WTC11 (cell line): ENCODE results near the gene CDKN1B. TPM values are rescaled to one million over a fixed set of nuclear protein-coding genes. Genes with fewer than 3 reads are reported as not detected.
A peak's percentile ranks its signal among the peaks of the same experiment; 100 is the strongest.
"Not testable (repeated sequence)": the region's sequence is repeated elsewhere in the genome, so short reads cannot be mapped to it uniquely, and the experiment has no call there.

Experiments used
- ATAC-seq: fragments of 200-7000 bp; cut with Tn5 transposase; 2 replicates; pipeline ENCODE4 v1.10.0; 2021; ENCODE audit warnings: mild to moderate bottlenecking, moderate library complexity
- CTCF ChIA-PET: fragments of 300-600 bp; sonication (Branson Sonifier 250); formaldehyde crosslinking; loops from one replicate; lab custom pipeline; 2021; ENCODE audit warnings: antibody characterized with exemption; lab: Charles Lee
- POLR2A ChIA-PET: fragments of 350-600 bp; sonication (Branson Sonifier 250); formaldehyde crosslinking; loops from one replicate; lab custom pipeline; 2021; ENCODE audit warnings: antibody characterized with exemption; lab: Charles Lee
- DNase-seq: peaks from one replicate; pipeline ENCODE4 v3.0.0; 2021; ENCODE audit warnings: low spot score
- H3K27ac Mint-ChIP-seq: 2 replicates; pipeline ENCODE4 v1.8.0; 2021; ENCODE audit warnings: mixed read lengths
- H3K27me3 Mint-ChIP-seq: 2 replicates; pipeline ENCODE4 v1.8.0; 2021; ENCODE audit warnings: low read depth, mild to moderate bottlenecking, moderate library complexity, mixed read lengths
- H3K36me3 Mint-ChIP-seq: 2 replicates; pipeline ENCODE4 v1.8.0; 2021; ENCODE audit warnings: mixed read lengths
- H3K4me1 Mint-ChIP-seq: 2 replicates; pipeline ENCODE4 v1.8.0; 2022; ENCODE audit warnings: mixed read lengths
- H3K4me3 Mint-ChIP-seq: 2 replicates; pipeline ENCODE4 v1.8.0; 2021; ENCODE audit warnings: mild to moderate bottlenecking, moderate library complexity, mixed read lengths
- H3K9me3 Mint-ChIP-seq: 2 replicates; pipeline ENCODE4 v1.8.0; 2021; ENCODE audit warnings: mixed read lengths
- ARID4B ChIP-seq: sonication (generic); formaldehyde crosslinking; IDR thresholded peaks from 2 replicates; pipeline ENCODE4 v1.8.0; 2023; ENCODE audit warnings: missing genetic modification reagents, mild to moderate bottlenecking, borderline replicate concordance
- CDX4 ChIP-seq: fragments of 250-450 bp; sonication (Bioruptor Pico); IDR thresholded peaks from 2 replicates; pipeline ENCODE4 v1.9.0; 2021; ENCODE audit warnings: moderate library complexity, mild to moderate bottlenecking, inconsistent platforms, borderline replicate concordance
- FOXJ3 ChIP-seq: sonication (generic); formaldehyde crosslinking; IDR thresholded peaks from 2 replicates; pipeline ENCODE4 v1.9.0; 2021; ENCODE audit warnings: missing genetic modification reagents, mild to moderate bottlenecking, borderline replicate concordance
- GTF2I ChIP-seq: fragments of 250-450 bp; sonication (Bioruptor Pico); conservative IDR thresholded peaks from 2 replicates; pipeline ENCODE4 v1.4.0; 2021; ENCODE audit warnings: mild to moderate bottlenecking
- JAZF1 ChIP-seq: fragments of 250-450 bp; sonication (Bioruptor Pico); IDR thresholded peaks from 2 replicates; pipeline ENCODE4 v1.9.0; 2021; ENCODE audit warnings: moderate library complexity, mild to moderate bottlenecking, inconsistent platforms
- MAX ChIP-seq: sonication (generic); formaldehyde crosslinking; IDR thresholded peaks from 2 replicates; pipeline ENCODE4 v1.8.0; 2022; ENCODE audit warnings: mild to moderate bottlenecking, missing genetic modification reagents
- NR2C2 ChIP-seq: sonication (generic); formaldehyde crosslinking; IDR thresholded peaks from 2 replicates; pipeline ENCODE4 v1.8.0; 2022; ENCODE audit warnings: mild to moderate bottlenecking, missing genetic modification reagents
- SP1 ChIP-seq: sonication (generic); formaldehyde crosslinking; conservative IDR thresholded peaks from 2 replicates; pipeline ENCODE4 v1.8.1; 2022; ENCODE audit warnings: missing genetic modification reagents
- STAT6 ChIP-seq: sonication (generic); formaldehyde crosslinking; conservative IDR thresholded peaks from 2 replicates; pipeline ENCODE4 v1.8.1; 2023; ENCODE audit warnings: mild to moderate bottlenecking, low read depth, missing genetic modification reagents, moderate library complexity
- TEAD1 ChIP-seq: sonication (generic); formaldehyde crosslinking; IDR thresholded peaks from 2 replicates; pipeline ENCODE4 v1.8.0; 2022; ENCODE audit warnings: mild to moderate bottlenecking, missing genetic modification reagents
- ZMAT4 ChIP-seq: fragments of 250-450 bp; sonication (Bioruptor Pico); IDR thresholded peaks from 2 replicates; pipeline ENCODE4 v1.9.0; 2021; ENCODE audit warnings: mild to moderate bottlenecking
- ZNF121 ChIP-seq: sonication (generic); formaldehyde crosslinking; IDR thresholded peaks from 2 replicates; pipeline ENCODE4 v1.8.0; 2023; ENCODE audit warnings: missing genetic modification reagents
- ZNF138 ChIP-seq: sonication (generic); formaldehyde crosslinking; conservative IDR thresholded peaks from 2 replicates; pipeline ENCODE4 v1.8.1; 2022; ENCODE audit warnings: mild to moderate bottlenecking, moderate library complexity, missing genetic modification reagents
- ZNF263 ChIP-seq: sonication (generic); formaldehyde crosslinking; IDR thresholded peaks from 2 replicates; pipeline ENCODE4 v1.8.1; 2022; ENCODE audit warnings: low read depth, mild to moderate bottlenecking, moderate library complexity, missing genetic modification reagents
- ZNF416 ChIP-seq: fragments of 250-450 bp; sonication (Bioruptor Pico); IDR thresholded peaks from 2 replicates; pipeline ENCODE4 v1.9.0; 2021; ENCODE audit warnings: mild to moderate bottlenecking, inconsistent platforms
- total RNA-seq: library from RNA; stranded (reverse); gene quantifications from 3 replicates; pipeline ENCODE4 v1.2.3, GENCODE V29; 2021
- TF ChIP-seq, protein P1 (sequence below): sonication (generic); formaldehyde crosslinking; IDR thresholded peaks from 2 replicates; pipeline ENCODE4 v1.8.1; 2022; ENCODE audit warnings: low read depth, missing genetic modification reagents, borderline replicate concordance
- TF ChIP-seq, protein P2 (sequence below): sonication (generic); formaldehyde crosslinking; IDR thresholded peaks from 2 replicates; pipeline ENCODE4 v1.8.1; 2022; ENCODE audit warnings: mild to moderate bottlenecking, moderate library complexity, missing genetic modification reagents
- TF ChIP-seq, protein P3 (sequence below): sonication (generic); formaldehyde crosslinking; conservative IDR thresholded peaks from 2 replicates; pipeline ENCODE4 v1.8.1; 2022; ENCODE audit warnings: mild to moderate bottlenecking, missing genetic modification reagents
- TF ChIP-seq, protein P4 (sequence below): fragments of 200-600 bp; IDR thresholded peaks from 2 replicates; pipeline ENCODE4 v1.8.0; 2022; ENCODE audit warnings: antibody characterized with exemption

CDKN1B gene
- total RNA-seq, 1 experiment from 2014 or later = 34.2 TPM

DNA sequence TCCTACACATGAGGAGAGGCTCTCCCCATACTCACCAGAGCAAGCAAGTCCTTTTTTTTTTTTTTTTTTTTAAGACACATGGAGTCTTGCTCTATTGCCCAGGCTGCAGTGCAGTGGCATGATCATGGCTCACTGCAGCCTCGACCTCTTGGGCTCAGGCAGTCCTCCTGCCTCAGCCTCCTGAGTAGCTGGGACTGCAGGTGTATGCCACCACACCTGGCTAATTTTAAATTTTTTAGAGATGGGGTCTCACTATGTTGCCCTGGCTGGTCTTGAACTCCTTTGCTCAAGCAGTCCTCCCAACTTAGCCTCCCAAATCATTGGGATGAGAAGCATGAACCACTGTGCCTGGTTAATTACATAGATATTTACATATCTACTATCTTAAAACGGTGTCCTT, 21.0 kb downstream of the CDKN1B start:
- ATAC-seq, DNase-seq, H3K27me3 Mint-ChIP-seq, POLR2A ChIA-PET, H3K36me3 Mint-ChIP-seq, H3K27ac Mint-ChIP-seq, H3K4me3 Mint-ChIP-seq, H3K9me3 Mint-ChIP-seq: not testable (repeated sequence)
- CTCF ChIA-PET = interaction anchor here (0.7 to 2.0 kb wide), 10 partner anchors 10 to 99 kb away, joined by 4 to 43 read pairs (median 6); partner anchors contain the start of gene APOLD1
- peak; percentile 78; the same call in 1 of the 2 replicates for TF ChIP-seq ZNF121 (CRISPR knock-in tag)
- H3K4me1 Mint-ChIP-seq = peaks cover 15% of the 10 kb centered on the region

GRCh38 chr12:12741660-12742059, 24.5 kb downstream of the CDKN1B start:
- CTCF ChIA-PET = no interaction called here
- ATAC-seq (no peak), DNase-seq (no peak)
- POLR2A ChIA-PET = no interaction called here
- H3K4me3 Mint-ChIP-seq = no peak overlapping the region
- peaks cover 11% of the 10 kb centered on the region; the same call in 1 of the 2 replicates for H3K4me1 Mint-ChIP-seq
- TF ChIP-seq MAX (CRISPR knock-in tag) (no peak), STAT6 (CRISPR knock-in tag) (no peak), ZNF416 (CRISPR knock-in tag) (no peak), TEAD1 (CRISPR knock-in tag) (no peak), CDX4 (CRISPR knock-in tag) (no peak), NR2C2 (CRISPR knock-in tag) (no peak), SP1 (CRISPR knock-in tag) (no peak), ZNF138 (CRISPR knock-in tag) (no peak), ZNF263 (no peak), GTF2I (CRISPR knock-in tag) (no peak), JAZF1 (CRISPR knock-in tag) (no peak), FOXJ3 (no peak), ZMAT4 (no peak), ARID4B (no peak)
- TF ChIP-seq, protein P1, sequence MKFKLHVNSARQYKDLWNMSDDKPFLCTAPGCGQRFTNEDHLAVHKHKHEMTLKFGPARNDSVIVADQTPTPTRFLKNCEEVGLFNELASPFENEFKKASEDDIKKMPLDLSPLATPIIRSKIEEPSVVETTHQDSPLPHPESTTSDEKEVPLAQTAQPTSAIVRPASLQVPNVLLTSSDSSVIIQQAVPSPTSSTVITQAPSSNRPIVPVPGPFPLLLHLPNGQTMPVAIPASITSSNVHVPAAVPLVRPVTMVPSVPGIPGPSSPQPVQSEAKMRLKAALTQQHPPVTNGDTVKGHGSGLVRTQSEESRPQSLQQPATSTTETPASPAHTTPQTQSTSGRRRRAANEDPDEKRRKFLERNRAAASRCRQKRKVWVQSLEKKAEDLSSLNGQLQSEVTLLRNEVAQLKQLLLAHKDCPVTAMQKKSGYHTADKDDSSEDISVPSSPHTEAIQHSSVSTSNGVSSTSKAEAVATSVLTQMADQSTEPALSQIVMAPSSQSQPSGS (CRISPR knock-in tag) = no peak
- TF ChIP-seq, protein P2, sequence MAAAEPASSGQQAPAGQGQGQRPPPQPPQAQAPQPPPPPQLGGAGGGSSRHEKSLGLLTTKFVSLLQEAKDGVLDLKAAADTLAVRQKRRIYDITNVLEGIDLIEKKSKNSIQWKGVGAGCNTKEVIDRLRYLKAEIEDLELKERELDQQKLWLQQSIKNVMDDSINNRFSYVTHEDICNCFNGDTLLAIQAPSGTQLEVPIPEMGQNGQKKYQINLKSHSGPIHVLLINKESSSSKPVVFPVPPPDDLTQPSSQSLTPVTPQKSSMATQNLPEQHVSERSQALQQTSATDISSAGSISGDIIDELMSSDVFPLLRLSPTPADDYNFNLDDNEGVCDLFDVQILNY = no peak
- TF ChIP-seq, protein P3, sequence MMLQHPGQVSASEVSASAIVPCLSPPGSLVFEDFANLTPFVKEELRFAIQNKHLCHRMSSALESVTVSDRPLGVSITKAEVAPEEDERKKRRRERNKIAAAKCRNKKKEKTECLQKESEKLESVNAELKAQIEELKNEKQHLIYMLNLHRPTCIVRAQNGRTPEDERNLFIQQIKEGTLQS (CRISPR knock-in tag) = no peak
- TF ChIP-seq, protein P4, sequence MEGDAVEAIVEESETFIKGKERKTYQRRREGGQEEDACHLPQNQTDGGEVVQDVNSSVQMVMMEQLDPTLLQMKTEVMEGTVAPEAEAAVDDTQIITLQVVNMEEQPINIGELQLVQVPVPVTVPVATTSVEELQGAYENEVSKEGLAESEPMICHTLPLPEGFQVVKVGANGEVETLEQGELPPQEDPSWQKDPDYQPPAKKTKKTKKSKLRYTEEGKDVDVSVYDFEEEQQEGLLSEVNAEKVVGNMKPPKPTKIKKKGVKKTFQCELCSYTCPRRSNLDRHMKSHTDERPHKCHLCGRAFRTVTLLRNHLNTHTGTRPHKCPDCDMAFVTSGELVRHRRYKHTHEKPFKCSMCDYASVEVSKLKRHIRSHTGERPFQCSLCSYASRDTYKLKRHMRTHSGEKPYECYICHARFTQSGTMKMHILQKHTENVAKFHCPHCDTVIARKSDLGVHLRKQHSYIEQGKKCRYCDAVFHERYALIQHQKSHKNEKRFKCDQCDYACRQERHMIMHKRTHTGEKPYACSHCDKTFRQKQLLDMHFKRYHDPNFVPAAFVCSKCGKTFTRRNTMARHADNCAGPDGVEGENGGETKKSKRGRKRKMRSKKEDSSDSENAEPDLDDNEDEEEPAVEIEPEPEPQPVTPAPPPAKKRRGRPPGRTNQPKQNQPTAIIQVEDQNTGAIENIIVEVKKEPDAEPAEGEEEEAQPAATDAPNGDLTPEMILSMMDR = no peak
- H3K9me3 Mint-ChIP-seq = no peaks in the 10 kb centered on the region
- H3K27ac Mint-ChIP-seq = no peak overlapping the region
- H3K36me3 Mint-ChIP-seq = no peaks in the 10 kb centered on the region
- H3K27me3 Mint-ChIP-seq = no peaks in the 10 kb centered on the region
